ENCODE results near the gene FAM118A.
"Not testable (repeated sequence)": the region's sequence is repeated elsewhere in the genome, so short reads cannot be mapped to it uniquely, and the experiment has no call there.

Gene FAM118A

DNA sequence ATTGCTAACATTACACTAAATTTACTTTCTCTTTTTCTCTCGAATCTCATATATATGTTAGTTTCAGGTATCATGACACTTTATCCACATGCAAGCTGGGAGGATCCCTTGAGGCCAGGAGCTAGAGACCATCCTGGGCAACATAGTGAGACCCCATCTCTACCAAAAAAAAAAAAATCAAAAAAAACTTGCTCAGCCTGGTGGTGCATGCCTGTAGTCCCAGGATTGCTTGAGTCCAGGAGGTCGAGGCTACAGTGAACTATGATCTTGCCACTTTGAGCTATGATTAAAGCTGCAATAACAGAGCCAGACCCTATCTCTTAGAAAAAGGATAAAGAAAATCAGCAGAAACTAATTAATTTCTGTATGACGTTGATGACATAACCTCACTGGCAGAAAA, 28.7 kb upstream of the FAM118A start:
- DNase-seq (ENCODE audit: low read depth): no peak

DNA sequence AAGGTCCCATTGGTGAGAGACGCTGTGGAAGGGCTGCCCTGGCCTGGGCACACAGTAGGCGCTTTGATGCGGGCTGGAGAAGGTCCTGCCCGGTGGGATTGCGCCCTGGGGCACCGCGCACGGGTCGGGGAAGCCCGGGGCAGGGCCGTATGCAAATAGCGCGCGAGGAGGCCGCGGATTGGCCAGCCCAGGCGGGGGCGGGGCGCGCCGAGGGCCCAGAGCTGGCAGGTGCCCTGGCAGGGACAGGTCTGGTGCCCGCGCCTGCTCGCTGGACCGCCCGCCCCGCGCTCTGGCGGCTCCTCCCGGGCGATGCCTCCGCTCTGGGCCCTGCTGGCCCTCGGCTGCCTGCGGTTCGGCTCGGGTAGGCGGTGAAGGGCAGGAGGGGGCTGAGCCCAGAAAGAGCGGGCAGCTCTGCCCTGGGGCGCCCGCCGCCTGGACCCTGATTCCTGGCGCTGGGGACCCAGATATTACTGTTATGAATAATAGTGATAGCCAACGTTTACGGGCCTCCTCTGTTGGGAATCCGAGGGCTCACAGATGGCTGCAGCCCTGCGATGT, 24.9 kb upstream of the FAM118A start, which contains the start of gene UPK3A:
TSS of gene UPK3A (plus strand) at position 245 of the 558 bp plus-strand sequence. CDS start at position 310, 65 bp downstream.
- no peak for DNase-seq (ENCODE audit: low read depth)

GRCh38 chr22:45285263-45286058, 24.3 kb upstream of the FAM118A start:
- no peak for DNase-seq (ENCODE audit: low read depth)

DNA sequence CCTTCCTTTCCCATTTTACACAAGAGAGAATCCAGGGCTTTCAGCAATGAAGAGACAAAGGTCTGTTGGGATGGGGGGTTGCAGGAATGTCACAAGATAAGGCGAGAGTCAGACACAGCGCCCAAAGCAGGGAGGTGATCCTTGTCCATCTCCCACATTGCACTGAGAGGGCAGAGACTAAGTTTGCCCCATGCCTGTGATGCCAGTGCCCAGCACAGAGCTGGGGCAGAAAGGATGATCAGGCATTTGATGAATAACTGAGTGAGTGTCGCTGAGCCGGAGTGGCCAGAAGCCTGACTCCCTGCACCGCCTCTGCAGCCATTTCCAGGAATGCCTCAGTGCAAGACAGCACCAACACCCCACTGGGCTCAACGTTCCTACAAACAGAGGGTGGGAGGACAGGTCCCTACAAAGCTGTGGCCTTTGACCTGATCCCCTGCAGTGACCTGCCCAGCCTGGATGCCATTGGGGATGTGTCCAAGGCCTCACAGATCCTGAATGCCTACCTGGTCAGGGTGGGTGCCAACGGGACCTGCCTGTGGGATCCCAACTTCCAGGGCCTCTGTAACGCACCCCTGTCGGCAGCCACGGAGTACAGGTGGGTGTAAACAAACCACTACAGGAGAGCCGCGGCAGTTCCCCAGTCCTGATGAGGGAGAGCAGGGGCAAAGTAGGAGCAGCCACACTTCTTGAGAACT, 22.7 kb upstream of the FAM118A start:
- DNase-seq (ENCODE audit: low read depth): no peak

- DNase-seq (ENCODE audit: low read depth): no peak
Observed at GRCh38 chr22:45290410-45290936, 19.3 kb upstream of the FAM118A start.

GRCh38 chr22:45291061-45291930, 18.4 kb upstream of the FAM118A start:
- no peak for DNase-seq (ENCODE audit: low read depth)

GRCh38 chr22:45291931-45292290, 17.8 kb upstream of the FAM118A start:
- no peak for DNase-seq (ENCODE audit: low read depth)

DNA sequence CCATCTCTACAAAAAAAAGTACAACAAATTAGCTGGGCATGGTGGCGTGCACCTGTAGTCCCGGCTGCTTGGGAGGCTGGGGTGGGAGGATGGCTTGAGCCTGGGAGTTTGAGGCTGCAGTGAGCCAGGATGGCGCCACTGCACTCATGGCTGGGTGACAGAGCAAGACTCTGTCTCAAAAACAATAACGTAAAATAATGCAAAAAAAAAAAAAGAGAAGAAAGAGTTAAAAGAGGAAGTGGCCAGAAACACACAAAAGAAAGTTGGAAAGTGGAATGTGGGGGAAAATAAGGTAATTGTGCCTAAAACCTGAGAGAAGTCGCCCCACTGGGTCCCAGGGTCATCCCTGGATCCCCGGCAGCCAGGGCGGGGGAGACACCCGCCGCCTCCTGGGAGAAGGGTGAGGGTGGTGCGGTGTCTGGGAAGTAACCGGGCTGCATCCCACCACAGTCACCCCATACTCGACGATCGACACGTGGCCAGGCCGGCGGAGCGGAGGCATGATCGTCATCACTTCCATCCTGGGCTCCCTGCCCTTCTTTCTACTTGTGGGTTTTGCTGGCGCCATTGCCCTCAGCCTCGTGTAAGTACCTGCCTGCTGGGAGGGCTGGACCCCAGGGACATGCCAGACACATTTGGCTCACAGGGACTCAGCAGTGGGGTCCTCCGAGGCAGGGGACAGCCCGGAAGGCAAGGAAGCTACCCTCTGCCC, 16.8 kb upstream of the FAM118A start:
- no peak for DNase-seq (ENCODE audit: low read depth)

DNA sequence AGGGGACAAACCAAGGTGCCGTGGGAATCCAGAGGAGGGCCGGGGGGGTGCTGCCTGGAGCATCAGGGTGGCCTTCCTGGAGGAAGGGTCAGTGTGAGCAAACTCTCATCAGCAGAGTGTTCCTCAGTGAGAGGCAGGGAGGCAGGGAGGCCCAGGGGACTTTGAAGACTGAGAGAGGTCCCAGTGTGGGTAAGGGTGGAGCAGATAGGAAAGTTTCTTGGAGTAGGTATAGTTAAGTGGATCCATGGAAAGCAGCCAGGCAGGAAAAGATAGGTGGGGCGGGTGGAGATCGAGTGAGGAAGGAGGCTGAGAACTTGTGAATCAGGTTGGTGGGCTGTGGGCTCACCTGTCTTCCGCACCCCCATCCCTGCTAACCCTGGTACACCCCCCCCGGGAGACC, 15.7 kb upstream of the FAM118A start:
- DNase-seq (ENCODE audit: low read depth): no peak

DNA sequence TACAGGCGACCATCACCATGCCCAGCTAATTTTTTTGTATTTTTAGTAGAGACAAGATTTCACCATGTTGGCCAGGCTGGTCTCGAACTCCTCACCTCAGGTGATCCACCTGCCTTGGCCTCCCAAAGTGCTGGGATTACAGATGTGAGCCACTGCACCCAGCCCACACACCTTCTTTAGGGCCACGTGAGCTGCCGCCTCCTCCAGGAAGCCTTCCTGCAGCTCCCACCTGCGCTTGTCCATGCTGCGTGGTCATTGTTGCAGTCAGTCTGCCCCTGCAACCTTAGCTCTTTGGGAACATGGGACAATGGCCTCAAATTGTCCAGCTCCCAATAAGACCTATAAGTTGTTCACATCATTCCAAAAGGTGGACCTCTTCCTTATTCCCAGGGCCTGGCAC, 14.7 kb upstream of the FAM118A start:
- DNase-seq (ENCODE audit: low read depth): not testable (repeated sequence)

GRCh38 chr22:45295492-45295891, 14.2 kb upstream of the FAM118A start:
- no peak for DNase-seq (ENCODE audit: low read depth)

DNA sequence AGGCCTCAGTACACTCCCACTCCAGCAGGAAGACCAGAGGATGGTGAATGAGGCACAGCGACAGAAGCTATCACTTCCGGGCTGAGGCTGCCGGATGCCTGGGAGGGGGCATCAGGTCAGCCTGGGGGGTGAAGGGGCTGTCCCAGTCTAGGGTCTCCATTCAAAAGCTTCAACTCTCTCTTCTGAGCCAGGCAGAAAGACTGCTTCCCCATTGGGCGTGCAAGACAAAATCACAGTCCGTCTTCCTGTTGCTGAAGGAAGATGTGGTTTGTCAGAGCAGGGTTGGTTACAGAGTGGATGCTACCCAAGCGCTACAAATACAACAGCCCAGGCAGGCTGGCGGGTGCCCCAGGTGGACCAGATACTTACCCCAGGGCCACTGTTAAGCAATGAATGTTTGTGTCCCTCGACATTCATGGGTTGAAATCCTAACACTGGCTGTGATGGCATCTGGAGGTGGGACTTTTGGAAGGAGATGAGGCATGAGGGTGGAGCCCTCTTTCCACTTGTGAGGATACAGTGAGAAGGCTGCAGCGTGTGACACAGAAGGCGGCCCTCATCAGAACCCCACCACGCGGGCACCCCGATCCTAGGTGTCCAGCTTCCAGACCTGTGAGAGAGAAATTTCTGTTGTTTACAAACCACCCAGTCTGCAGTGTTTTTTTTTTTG, 13.0 kb upstream of the FAM118A start:
- no peak for DNase-seq (ENCODE audit: low read depth)

- no peak for DNase-seq (ENCODE audit: low read depth)
Observed at GRCh38 chr22:45298934-45299505, 10.7 kb upstream of the FAM118A start.

DNA sequence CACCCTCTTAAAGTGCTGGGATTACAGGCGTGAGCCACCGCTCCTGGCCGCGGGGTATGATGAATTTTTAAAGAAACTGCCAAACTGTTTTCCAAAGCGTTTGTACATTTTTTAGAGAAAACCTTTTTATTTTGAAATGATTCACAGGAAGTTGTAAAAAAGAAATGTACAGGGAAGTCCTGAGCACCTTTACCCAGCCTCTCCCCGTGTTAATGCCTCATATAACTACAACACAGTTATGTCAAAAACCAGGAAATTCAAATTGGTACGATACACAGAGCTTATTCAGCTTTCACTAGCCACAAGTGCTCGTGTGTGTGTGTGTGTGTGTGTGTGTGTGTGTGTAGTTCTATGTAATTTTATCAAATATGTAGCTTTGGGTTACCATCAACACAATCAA, 7.0 kb upstream of the FAM118A start:
- DNase-seq (ENCODE audit: low read depth): no peak

GRCh38 chr22:45303181-45303580, 6.6 kb upstream of the FAM118A start:
- no peak for DNase-seq (ENCODE audit: low read depth)

DNA sequence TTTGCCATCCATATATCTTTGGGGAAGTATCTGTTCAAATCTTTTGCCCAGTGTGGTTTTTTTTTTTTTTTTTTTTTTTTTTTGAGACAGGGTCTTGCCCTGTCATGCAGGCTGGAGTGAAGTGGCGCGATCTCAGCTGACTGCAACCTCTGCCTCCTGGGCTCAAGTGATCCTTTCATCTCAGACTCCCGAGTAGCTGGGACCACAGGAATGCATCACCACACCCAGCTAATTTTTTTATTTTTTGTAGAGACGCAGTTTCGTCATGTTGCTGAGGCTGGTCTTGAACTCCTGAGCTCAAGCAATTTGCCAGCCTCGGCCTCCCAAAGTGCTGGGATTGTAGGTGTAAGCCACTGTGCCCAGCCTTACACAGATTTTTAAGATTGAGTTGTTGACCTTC, 4.8 kb upstream of the FAM118A start:
- DNase-seq (ENCODE audit: low read depth): peak; percentile 7

DNA sequence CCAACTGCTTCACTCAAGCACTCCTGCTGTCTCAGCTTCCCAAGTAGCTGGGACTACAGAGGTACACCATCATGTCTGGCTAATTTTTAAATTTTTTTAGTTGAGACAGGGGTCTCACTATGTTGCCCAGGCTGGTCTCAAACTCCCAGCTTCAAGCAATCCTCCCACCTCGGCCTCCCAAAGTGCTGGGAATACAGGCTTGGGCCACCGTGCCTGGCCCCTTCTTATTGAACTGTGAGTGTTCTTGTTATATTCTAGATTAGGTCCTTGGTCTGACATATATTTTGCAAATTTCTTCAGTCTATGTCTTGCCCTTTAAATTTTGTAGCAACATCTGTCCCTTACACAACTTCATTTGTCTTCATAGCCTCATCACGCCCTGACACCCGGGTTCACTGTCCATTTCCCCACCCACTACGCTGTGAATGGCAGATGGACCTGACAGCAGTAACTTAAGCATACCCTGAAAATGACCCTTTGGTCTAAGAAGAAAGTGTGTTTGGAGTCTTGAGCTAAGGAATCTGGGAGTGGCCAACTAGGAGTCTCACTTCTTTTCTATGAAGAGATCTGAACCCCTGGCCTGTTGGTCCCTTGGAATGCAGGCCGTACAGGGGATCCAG, 4.2 kb upstream of the FAM118A start:
- no peak for DNase-seq (ENCODE audit: low read depth)

- no peak for DNase-seq (ENCODE audit: low read depth)
Observed at GRCh38 chr22:45306139-45306538, 3.6 kb upstream of the FAM118A start.

DNA sequence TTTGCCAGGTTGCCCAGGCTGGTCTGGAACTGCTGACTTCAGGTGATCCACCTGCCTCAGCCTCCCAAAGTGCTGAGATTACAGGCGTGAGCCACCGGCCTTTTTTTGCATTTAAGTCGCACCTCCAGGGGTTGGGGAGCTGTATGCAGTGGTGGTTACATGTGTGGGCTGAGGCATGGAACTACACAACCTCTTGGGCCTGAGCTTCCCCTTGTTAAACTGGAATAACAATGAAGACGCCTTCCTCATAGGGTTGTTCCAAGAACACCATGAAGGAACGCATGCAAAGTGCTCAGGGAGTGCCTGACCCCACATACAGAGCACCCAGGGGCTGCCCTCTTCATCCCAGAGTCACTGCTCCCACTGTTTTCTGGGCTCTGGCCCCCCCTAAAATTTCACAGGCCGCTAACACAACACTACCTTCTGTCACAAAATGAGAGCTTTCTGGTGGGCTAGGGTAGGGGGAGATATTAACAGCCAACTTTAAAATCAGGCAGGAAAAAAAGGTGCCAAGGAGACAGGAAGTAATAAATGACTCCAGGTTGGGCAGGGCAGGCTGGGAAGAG, 1.3 kb upstream of the FAM118A start:
- no peak for DNase-seq (ENCODE audit: low read depth)

All from HS-27A (cell line).